ENCODE measurements around the gene ZNF514. TPM values are rescaled to one million over a fixed set of nuclear protein-coding genes. Genes with fewer than 3 reads are reported as not detected.
A peak's percentile ranks its signal among the peaks of the same experiment; 100 is the strongest.

Gene ZNF514
- total RNA-seq, 1 experiment from 2014 or later: 8.5 TPM

GRCh38 chr2:95158441-95158840 is 1.2 kb downstream of the ZNF514 start:
- ATAC-seq (no peak), DNase-seq (ENCODE audit: low read depth, low spot score) (no peak)
- Histone ChIP-seq H3K27ac (ENCODE audit: low read depth, low read length) (no peak overlapping the region), H3K9ac (ENCODE audit: low read length) (no peak overlapping the region), H4K20me1 (ENCODE audit: insufficient read depth) (no peaks in the 10 kb centered on the region), H3K9me2 (ENCODE audit: insufficient read depth) (no peaks in the 10 kb centered on the region), H3K4me3 (replicated peaks in 1 of 2; ENCODE audit: low read depth in 1 of 2, low read length in 2 of 2) (peak overlapping the region in 1 of 2 experiments; percentile 53; a peak in 2 of 4 replicates), H3K9me3 (ENCODE audit: control insufficient read depth in 1 of 2, insufficient read depth in 1 of 2, low read depth in 1 of 2, low read length in 2 of 2) (peaks cover 0 to 4% of the 10 kb centered on the region in 2 experiments; a peak in 2 of 4 replicates), H3K4me1 (ENCODE audit: control insufficient read depth in 1 of 2, insufficient read depth in 2 of 2, low read length in 2 of 2) (peaks cover 0 to 8% of the 10 kb centered on the region in 2 experiments; a peak in 1 of 4 replicates), H3K79me2 (ENCODE audit: insufficient read depth, low read length) (no peaks in the 10 kb centered on the region), H3K4me2 (ENCODE audit: low read length) (peak overlapping the region; percentile 72), H3K36me3 (ENCODE audit: control insufficient read depth in 1 of 2, insufficient read depth in 2 of 2, low read length in 2 of 2) (0 out of 4 replicates have a peak, but pooled peaks cover 0 to 5% of the 10 kb centered on the region in 2 experiments), H2AFZ (ENCODE audit: low read depth, low read length, poor library complexity, severe bottlenecking) (no peak overlapping the region), H3K27me3 (ENCODE audit: insufficient read depth, low read length) (no peaks in the 10 kb centered on the region)
- BruUV-seq (replicated peaks): no TSS peak
- no peak for TF ChIP-seq TCF7L2 (IDR thresholded peaks at IDR 0.05; ENCODE audit: borderline replicate concordance, extremely low read depth, insufficient read depth, insufficient read length)
- no peak for TF ChIP-seq ZNF274 (IDR thresholded peaks at IDR 0.05; ENCODE audit: low read depth, low read length)
- ChIA-PET POLR2A (no interaction called here), CTCF (no interaction called here), RAD21 (ENCODE audit: low non-redundant PET in 1 of 2, low total read pairs in 2 of 2, uncharacterized antibody in 2 of 2, unreplicated experiment in 2 of 2) (no interaction called here)
- intact Hi-C loops (cut with micrococcal nuclease): no loop called here

- BruUV-seq (replicated peaks): TSS peak; percentile 18
- CTCF ChIA-PET: no interaction called here
- no peak overlapping the region for H3K27ac ChIP-seq (ENCODE audit: low read depth, low read length)
- H3K27me3 ChIP-seq (ENCODE audit: insufficient read depth, low read length): no peaks in the 10 kb centered on the region
- H2AFZ ChIP-seq (ENCODE audit: low read depth, low read length, poor library complexity, severe bottlenecking): no peak overlapping the region
- no peaks in the 10 kb centered on the region for H3K9me2 ChIP-seq (ENCODE audit: insufficient read depth)
- H3K79me2 ChIP-seq (ENCODE audit: insufficient read depth, low read length): no peaks in the 10 kb centered on the region
- H4K20me1 ChIP-seq (ENCODE audit: insufficient read depth): no peaks in the 10 kb centered on the region
- H3K36me3 ChIP-seq (ENCODE audit: control insufficient read depth in 1 of 2, insufficient read depth in 2 of 2, low read length in 2 of 2): peaks cover 0 to 13% of the 10 kb centered on the region in 2 experiments; a peak in 1 of 4 replicates
- RAD21 ChIA-PET (ENCODE audit: low non-redundant PET in 1 of 2, low total read pairs in 2 of 2, uncharacterized antibody in 2 of 2, unreplicated experiment in 2 of 2): no interaction called here
- DNase-seq (ENCODE audit: low read depth, low spot score): no peak
- POLR2A ChIA-PET: no interaction called here
- ATAC-seq: no peak
- H3K4me2 ChIP-seq (ENCODE audit: low read length): no peak overlapping the region
- H3K4me1 ChIP-seq (ENCODE audit: control insufficient read depth in 1 of 2, insufficient read depth in 2 of 2, low read length in 2 of 2): no peaks in the 10 kb centered on the region
- no peak for TF ChIP-seq POLR2AphosphoS5 (IDR thresholded peaks at IDR 0.05; ENCODE audit: low read depth, low read length)
- TF ChIP-seq ZNF274 (IDR thresholded peaks at IDR 0.05; ENCODE audit: low read depth, low read length): peak; percentile 97
- TF ChIP-seq TCF7L2 (IDR thresholded peaks at IDR 0.05; ENCODE audit: borderline replicate concordance, extremely low read depth, insufficient read depth, insufficient read length): no peak
- no peak for TF ChIP-seq CTCF (IDR thresholded peaks at IDR 0.05 in 2 of 3, conservative IDR thresholded peaks at IDR 0.05 in 1 of 3; ENCODE audit: borderline replicate concordance in 1 of 3, insufficient read depth in 1 of 3, low read depth in 2 of 3, low read length in 2 of 3)
- no peak for TF ChIP-seq JUND (IDR thresholded peaks at IDR 0.05)
- TF ChIP-seq CEBPB (IDR thresholded peaks at IDR 0.05; ENCODE audit: low read depth): no peak
- intact Hi-C loops (cut with micrococcal nuclease): no loop called here
- H3K9me3 ChIP-seq (ENCODE audit: control insufficient read depth in 1 of 2, insufficient read depth in 1 of 2, low read depth in 1 of 2, low read length in 2 of 2): peaks cover 23 to 33% of the 10 kb centered on the region in 2 experiments; a peak in 3 of 4 replicates
- no peak overlapping the region for H3K4me3 ChIP-seq (replicated peaks in 1 of 2; ENCODE audit: low read depth in 1 of 2, low read length in 2 of 2)
- no peak overlapping the region for H3K9ac ChIP-seq (ENCODE audit: low read length)
These were observed 10.2 kb downstream of the ZNF514 start for GRCh38 chr2:95149397-95149984.

Measured in HCT116 (cell line).